Common myeloid progenitor, CD34-positive (primary cell): ENCODE results near the gene TRPM3.

Source experiments
- CTCF ChIA-PET: fragments of 350-600 bp; sonication (Branson Sonifier 250); formaldehyde crosslinking; loops from one replicate; lab custom pipeline; 2021; ENCODE audit warnings: antibody characterized with exemption; lab: Charles Lee
- POLR2A ChIA-PET: fragments of 350-600 bp; sonication (Branson Sonifier 250); formaldehyde crosslinking; loops from one replicate; lab custom pipeline; 2021; ENCODE audit warnings: antibody characterized with exemption; lab: Charles Lee
- DNase-seq, 3 donors: peaks; one replicate each; pipeline versions ENCODE4 v3.0.0 to v3.0.0-alpha.2; 2013
- H3K27ac ChIP-seq, 2 experiments: 1 replicate in 1 of 2; 2 replicates in 1 of 2; pipeline ENCODE4 v1.7.0; 2013; ENCODE audit warnings: inconsistent platforms in 2 of 2, low read length in 2 of 2, mild to moderate bottlenecking in 2 of 2, low read depth in 1 of 2, moderate library complexity in 1 of 2; ENCODE audit not compliant: severe bottlenecking in 2 of 2, insufficient read depth in 1 of 2, poor library complexity in 1 of 2
- H3K27me3 ChIP-seq, 5 experiments: replicated peaks in 2 of 5; 1 replicate in 3 of 5; 2 replicates in 2 of 5; pipeline versions ENCODE4 v1.6.1 to v1.7.0; 2013; ENCODE audit warnings: low read length in 4 of 5, mild to moderate bottlenecking in 2 of 5, moderate library complexity in 2 of 5, inconsistent platforms in 1 of 5; ENCODE audit not compliant: insufficient read depth in 5 of 5, control insufficient read depth in 4 of 5
- H3K36me3 ChIP-seq, 4 experiments: 1 replicate in 2 of 4; 2 replicates in 2 of 4; pipeline versions ENCODE4 v1.6.1 to v1.7.0; 2013; ENCODE audit warnings: low read length in 3 of 4, control low read depth in 1 of 4, mild to moderate bottlenecking in 1 of 4; ENCODE audit not compliant: control insufficient read depth in 4 of 4, insufficient read depth in 4 of 4
- H3K4me1 ChIP-seq, 4 experiments: 1 replicate in 3 of 4; 2 replicates in 1 of 4; pipeline versions ENCODE4 v1.6.1 to v1.7.1; 2013; ENCODE audit warnings: low read length in 3 of 4, mild to moderate bottlenecking in 3 of 4, control low read depth in 1 of 4, inconsistent platforms in 1 of 4, moderate library complexity in 1 of 4; ENCODE audit not compliant: control insufficient read depth in 4 of 4, insufficient read depth in 4 of 4; ENCODE audit errors: control extremely low read depth in 1 of 4
- H3K4me3 ChIP-seq, 7 experiments: 1 replicate in 4 of 7; 2 replicates in 3 of 7; pipeline versions ENCODE4 v1.5.1 to v1.7.0; 2013; ENCODE audit warnings: mild to moderate bottlenecking in 7 of 7, low read length in 6 of 7, moderate library complexity in 6 of 7, inconsistent platforms in 2 of 7, low read depth in 2 of 7, control low read depth in 1 of 7; ENCODE audit not compliant: insufficient read depth in 4 of 7, control insufficient read depth in 1 of 7; ENCODE audit errors: extremely low read depth in 1 of 7
- H3K9me3 ChIP-seq, 5 experiments: 1 replicate in 4 of 5; 2 replicates in 1 of 5; pipeline versions ENCODE4 v1.6.1 to v1.7.1; 2013; ENCODE audit warnings: low read length in 4 of 5, mild to moderate bottlenecking in 2 of 5, inconsistent platforms in 1 of 5, low read depth in 1 of 5, moderate library complexity in 1 of 5; ENCODE audit not compliant: control insufficient read depth in 4 of 5, insufficient read depth in 2 of 5; ENCODE audit errors: control extremely low read depth in 1 of 5
- WGBS: methylation state at CpG from one replicate; pipeline ENCODE4 v1.1.5; 2013; ENCODE audit not compliant: insufficient coverage; 5-methylcytosine and 5-hydroxymethylcytosine counted together

Gene TRPM3

DNA sequence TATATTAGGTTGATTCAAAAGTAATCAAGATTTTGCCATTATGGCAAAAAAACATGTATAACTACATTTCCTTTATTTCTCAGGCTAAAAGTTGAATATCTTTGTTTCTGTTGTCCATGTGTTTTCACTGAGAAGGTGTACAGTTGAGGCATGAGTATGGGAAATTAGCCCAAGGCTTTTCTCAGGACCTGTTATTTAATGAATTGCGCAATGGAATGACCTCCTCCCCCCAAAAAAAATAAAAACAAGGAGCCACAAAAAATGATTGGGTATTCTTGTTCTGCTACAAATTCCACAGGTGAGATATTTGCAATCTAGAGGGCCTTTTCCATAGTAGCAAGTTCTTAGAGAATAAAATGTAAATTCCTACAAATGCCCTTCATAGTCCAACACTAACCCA is 186.8 kb downstream of the TRPM3 start:
- H3K9me3 ChIP-seq: no peaks in the 10 kb centered on the region
- WGBS: no CpG with 5 or more reads among the region's 1 CpG
- H3K27ac ChIP-seq: no peak overlapping the region
- H3K4me3 ChIP-seq: no peak overlapping the region
- H3K4me1 ChIP-seq: no peaks in the 10 kb centered on the region
- no peaks in the 10 kb centered on the region for H3K36me3 ChIP-seq
- no peak for DNase-seq
- H3K27me3 ChIP-seq: no peaks in the 10 kb centered on the region
- POLR2A ChIA-PET: no interaction called here
- CTCF ChIA-PET: interaction anchor here (1.7 kb wide), 1 partner anchor 37 kb away, joined by 3 read pairs; no protein-coding TSS in a partner anchor

DNA sequence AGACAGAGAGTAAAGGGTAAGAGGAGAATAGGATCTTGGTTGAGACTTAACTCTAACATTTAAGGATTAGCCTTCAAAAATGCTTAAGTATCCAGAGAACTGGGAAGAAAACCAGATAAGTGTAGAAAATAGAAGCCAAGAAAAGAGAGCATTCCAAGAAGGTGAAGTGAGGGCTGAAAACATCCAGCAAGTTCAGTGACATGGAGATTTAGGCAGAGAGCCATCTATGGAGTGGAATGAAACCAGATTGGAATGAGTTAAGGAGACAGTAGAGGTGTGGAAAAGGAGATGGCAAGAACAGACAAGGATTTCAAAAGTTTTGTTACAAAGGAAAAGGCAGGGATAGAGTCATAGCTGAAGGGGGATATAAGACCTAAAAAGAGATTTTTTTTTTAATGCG is 188.1 kb downstream of the TRPM3 start:
- H3K27ac ChIP-seq: no peak overlapping the region
- ChIA-PET POLR2A (no interaction called here), CTCF (no interaction called here)
- DNase-seq: no peak
- H3K4me1 ChIP-seq: no peaks in the 10 kb centered on the region
- H3K36me3 ChIP-seq: no peaks in the 10 kb centered on the region
- WGBS: 100% methylated on average over 1 of the region's 1 CpG
- no peak overlapping the region for H3K4me3 ChIP-seq
- no peaks in the 10 kb centered on the region for H3K9me3 ChIP-seq
- H3K27me3 ChIP-seq: no peaks in the 10 kb centered on the region

DNA sequence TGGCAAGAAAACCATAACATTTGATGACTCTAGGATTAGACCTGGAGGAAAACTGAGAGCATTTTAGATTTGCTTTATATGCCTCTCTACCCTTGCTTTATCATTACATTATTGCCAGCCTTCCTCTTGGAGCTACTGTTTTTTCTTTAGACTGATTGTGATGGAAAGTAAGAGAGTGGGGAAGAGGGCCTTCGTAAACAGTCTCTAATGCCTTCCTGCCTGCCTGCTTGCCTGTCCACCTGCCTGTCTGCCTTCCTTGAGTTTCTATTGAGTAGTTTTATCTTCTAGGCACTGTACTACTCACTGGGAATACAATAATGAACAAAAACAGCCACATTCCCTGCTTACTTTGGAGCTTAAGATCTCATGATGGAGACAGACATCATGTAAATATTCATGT is 189.3 kb downstream of the TRPM3 start:
- no peak overlapping the region for H3K27ac ChIP-seq
- ChIA-PET CTCF (interaction anchor here (0.6 kb wide), 1 partner anchor 350 kb away, joined by 4 read pairs; no protein-coding TSS in a partner anchor), POLR2A (interaction anchor here (0.5 kb wide), 1 partner anchor 276 kb away, joined by 5 read pairs; no protein-coding TSS in a partner anchor)
- no peak overlapping the region for H3K4me3 ChIP-seq
- H3K9me3 ChIP-seq: no peaks in the 10 kb centered on the region
- no peak for DNase-seq
- WGBS: no CpG with 5 or more reads among the region's 1 CpG
- H3K4me1 ChIP-seq: peaks cover 0 to 9% (median 3%) of the 10 kb centered on the region in 4 experiments
- H3K27me3 ChIP-seq: no peaks in the 10 kb centered on the region
- no peaks in the 10 kb centered on the region for H3K36me3 ChIP-seq

DNA sequence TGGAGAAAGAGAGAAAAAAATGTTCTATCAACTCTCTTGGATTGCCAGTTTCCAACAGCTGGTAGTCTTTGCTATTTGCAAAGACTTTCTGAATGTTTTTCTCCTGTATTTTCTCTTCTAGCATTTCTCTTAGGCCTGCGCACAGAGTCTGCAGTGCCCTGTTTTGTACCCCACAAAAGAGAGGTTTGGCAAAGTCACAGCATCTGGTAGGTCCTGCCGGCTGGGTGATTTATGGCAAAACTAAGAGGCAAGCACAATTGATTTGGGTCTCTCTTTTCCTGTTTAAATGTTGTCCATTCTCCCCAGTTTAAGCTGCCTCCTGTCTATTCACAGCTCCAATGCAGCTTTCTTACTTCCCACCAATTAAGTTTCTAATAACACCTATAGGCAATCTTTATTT is 193.9 kb downstream of the TRPM3 start:
- ChIA-PET CTCF (interaction anchor here (1.1 to 9.0 kb wide), 4 partner anchors 20 to 321 kb away, joined by 3 to 85 read pairs (median 4); no protein-coding TSS in a partner anchor), POLR2A (no interaction called here)
- WGBS: 10% methylated on average over 2 of the region's 2 CpGs
- H3K27me3 ChIP-seq: no peaks in the 10 kb centered on the region
- no peak overlapping the region for H3K27ac ChIP-seq
- no peaks in the 10 kb centered on the region for H3K9me3 ChIP-seq
- H3K4me3 ChIP-seq: no peak overlapping the region
- peak in 2 of 3 donors; percentile 11 to 33 for DNase-seq
- peaks cover 0 to 15% (median 3%) of the 10 kb centered on the region in 4 experiments for H3K4me1 ChIP-seq
- H3K36me3 ChIP-seq: no peaks in the 10 kb centered on the region

DNA sequence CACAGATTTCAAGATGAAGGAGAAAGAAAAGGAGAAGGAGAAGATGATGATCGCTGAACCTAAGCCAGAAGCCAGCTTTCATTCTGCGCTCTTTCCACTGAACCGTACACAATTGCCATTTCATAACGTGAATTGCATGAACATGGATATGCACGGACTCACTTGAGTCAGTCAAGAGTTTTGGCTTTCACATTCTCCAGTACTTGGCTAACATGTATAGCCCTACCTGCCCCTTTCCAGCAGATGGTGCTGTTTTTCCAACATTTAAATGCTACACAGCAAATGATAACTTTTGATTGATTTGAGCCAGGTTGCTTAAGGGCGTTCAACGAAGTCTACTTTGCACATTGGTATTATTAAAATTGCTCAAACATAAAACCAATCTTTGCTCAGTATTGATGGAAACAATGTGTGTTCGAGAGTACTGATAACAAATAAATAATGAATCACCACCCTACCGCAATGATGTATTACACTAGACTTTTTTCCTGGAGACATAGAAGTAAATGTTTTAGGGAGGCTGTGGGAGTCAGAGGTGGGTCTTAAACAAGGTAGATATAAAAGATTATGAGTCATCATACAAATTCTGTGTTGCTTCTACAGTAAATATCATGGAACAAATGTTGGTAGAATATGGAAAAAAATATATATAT is 196.4 kb downstream of the TRPM3 start:
- peak; percentile 67 to 79 (median 79) for DNase-seq
- peaks cover 0 to 15% (median 3%) of the 10 kb centered on the region in 4 experiments for H3K4me1 ChIP-seq
- no peaks in the 10 kb centered on the region for H3K36me3 ChIP-seq
- POLR2A ChIA-PET: no interaction called here
- no peaks in the 10 kb centered on the region for H3K27me3 ChIP-seq
- CTCF ChIA-PET: interaction anchor here (0.7 to 9.0 kb wide), 13 partner anchors 10 to 324 kb away, joined by 3 to 85 read pairs (median 3); no protein-coding TSS in a partner anchor
- WGBS: 14% methylated on average over 4 of the region's 9 CpGs
- peak overlapping the region in 1 of 7 experiments; percentile 19 for H3K4me3 ChIP-seq
- H3K27ac ChIP-seq: no peak overlapping the region
- no peaks in the 10 kb centered on the region for H3K9me3 ChIP-seq

DNA sequence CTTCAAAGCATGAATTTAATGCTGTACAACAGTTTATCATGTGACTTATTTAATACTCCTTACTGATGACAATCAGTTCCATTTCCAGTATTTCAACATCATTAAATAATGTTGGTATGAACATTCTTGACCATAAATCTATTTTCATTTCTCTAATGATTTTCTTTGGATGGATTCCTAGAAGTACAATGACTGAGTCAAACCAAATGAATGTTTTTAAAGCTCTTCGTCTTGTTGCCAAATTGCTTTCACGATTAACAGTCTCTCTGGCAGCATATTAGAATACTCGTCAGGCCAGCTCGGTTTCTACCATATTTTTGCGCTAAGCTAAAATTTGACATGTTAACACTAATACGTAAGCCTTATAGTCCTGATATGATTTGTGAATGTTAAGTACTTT is 197.0 kb downstream of the TRPM3 start:
- ChIA-PET POLR2A (no interaction called here), CTCF (interaction anchor here (0.7 to 9.0 kb wide), 12 partner anchors 9 to 324 kb away, joined by 3 to 85 read pairs (median 3); no protein-coding TSS in a partner anchor)
- Histone ChIP-seq H3K36me3 (no peaks in the 10 kb centered on the region), H3K4me3 (no peak overlapping the region), H3K9me3 (no peaks in the 10 kb centered on the region), H3K27me3 (no peaks in the 10 kb centered on the region), H3K27ac (no peak overlapping the region), H3K4me1 (peaks cover 0 to 15% (median 3%) of the 10 kb centered on the region in 4 experiments)
- 60% methylated on average over 1 of the region's 6 CpGs for WGBS
- DNase-seq: no peak

DNA sequence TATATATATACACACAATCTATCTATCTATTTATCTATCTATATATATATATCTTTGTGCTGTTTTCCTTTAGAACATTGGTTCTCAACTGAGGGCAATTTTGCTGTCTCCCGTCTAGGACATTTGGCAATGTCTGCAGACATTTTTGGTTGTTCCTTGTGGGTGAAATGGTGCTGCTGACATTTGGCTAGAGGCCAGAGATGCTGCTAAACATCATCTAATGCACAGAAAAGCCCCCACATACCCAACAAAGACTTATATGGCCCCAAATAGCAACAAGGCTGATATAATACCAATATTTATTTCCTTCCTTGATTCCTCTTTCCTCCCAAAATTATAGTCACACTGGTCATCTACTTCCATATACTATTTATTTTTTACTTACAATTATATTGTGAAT is 197.5 kb downstream of the TRPM3 start:
- ChIA-PET POLR2A (no interaction called here), CTCF (interaction anchor here (0.7 to 9.0 kb wide), 11 partner anchors 9 to 325 kb away, joined by 3 to 85 read pairs (median 3); no protein-coding TSS in a partner anchor)
- DNase-seq: no peak
- H3K36me3 ChIP-seq: no peaks in the 10 kb centered on the region
- peaks cover 0 to 15% (median 3%) of the 10 kb centered on the region in 4 experiments for H3K4me1 ChIP-seq
- no peaks in the 10 kb centered on the region for H3K27me3 ChIP-seq
- H3K9me3 ChIP-seq: no peaks in the 10 kb centered on the region
- H3K4me3 ChIP-seq: no peak overlapping the region
- H3K27ac ChIP-seq: no peak overlapping the region
- WGBS: no CpG with 5 or more reads among the region's 1 CpG
